HepG2 (cell line): ENCODE results near the gene NUDT6.

Source experiments
- CHD2 ChIP-seq: IDR thresholded peaks from 2 replicates; pipeline ENCODE4 v1.6.1; 2011; ENCODE audit warnings: low read depth, low read length, improper control_type of control experiment
- E2F5 ChIP-seq: sonication (generic); formaldehyde crosslinking; conservative IDR thresholded peaks from 2 replicates; pipeline ENCODE4 v1.4.0; 2020; ENCODE audit warnings: missing genetic modification reagents
- GABPA ChIP-seq, 2 experiments: IDR thresholded peaks; 2 replicates each; pipeline ENCODE4 v1.6.1; 2011 to 2016; ENCODE audit warnings: low read depth in 2 of 2, low read length in 1 of 2, missing biosample characterization in 1 of 2, missing genetic modification characterization in 1 of 2
- KAT8 ChIP-seq: IDR thresholded peaks from 2 replicates; pipeline ENCODE4 v1.6.1; 2016; ENCODE audit warnings: missing genetic modification reagents, missing compliant biosample characterization
- NR2C2 ChIP-seq: sonication (generic); formaldehyde crosslinking; IDR thresholded peaks from 2 replicates; pipeline ENCODE4 v1.4.0; 2020; ENCODE audit warnings: missing genetic modification reagents, mild to moderate bottlenecking, moderate library complexity, borderline replicate concordance
- TCF7 ChIP-seq: sonication (generic); IDR thresholded peaks from 2 replicates; pipeline ENCODE4 v1.6.1; 2016; ENCODE audit warnings: antibody characterized with exemption, low read depth
- ZBTB33 ChIP-seq: sonication (generic); formaldehyde crosslinking; IDR thresholded peaks from 2 replicates; pipeline ENCODE4 v1.4.0; 2020; ENCODE audit warnings: missing genetic modification reagents
- ZFP36L2 ChIP-seq: sonication (generic); formaldehyde crosslinking; IDR thresholded peaks from 2 replicates; pipeline ENCODE4 v1.4.0; 2020; ENCODE audit warnings: missing genetic modification reagents
- ZNF343 ChIP-seq: sonication (generic); formaldehyde crosslinking; IDR thresholded peaks from 2 replicates; pipeline ENCODE4 v1.4.0; 2020; ENCODE audit warnings: mild to moderate bottlenecking, missing genetic modification reagents
- ZNF430 ChIP-seq: sonication (generic); formaldehyde crosslinking; IDR thresholded peaks from 2 replicates; pipeline ENCODE4 v1.9.0; 2021; ENCODE audit warnings: mild to moderate bottlenecking, missing genetic modification reagents
- ZNF451 ChIP-seq: sonication (generic); formaldehyde crosslinking; IDR thresholded peaks from 2 replicates; pipeline ENCODE4 v1.5.0; 2020; ENCODE audit warnings: mild to moderate bottlenecking, missing genetic modification reagents
- ZNF883 ChIP-seq: sonication (generic); formaldehyde crosslinking; IDR thresholded peaks from 2 replicates; pipeline ENCODE4 v1.5.1; 2020; ENCODE audit warnings: mild to moderate bottlenecking, missing genetic modification reagents; ENCODE audit errors: not compliant biosample characterization
- TF ChIP-seq, protein P1 (sequence below): sonication (generic); formaldehyde crosslinking; IDR thresholded peaks from 2 replicates; pipeline ENCODE4 v1.5.0; 2020; ENCODE audit warnings: mild to moderate bottlenecking, missing genetic modification reagents, moderate library complexity
- TF ChIP-seq, protein P2 (sequence below): IDR thresholded peaks from 2 replicates; pipeline ENCODE4 v1.6.1; 2012; ENCODE audit warnings: inconsistent platforms

- no peak for TF ChIP-seq GABPA (IDR thresholded peaks at IDR 0.05; ENCODE audit: low read depth, low read length)
- TF ChIP-seq GABPA (CRISPR knock-in tag; IDR thresholded peaks at IDR 0.05; ENCODE audit: low read depth): no peak
- TF ChIP-seq, protein P1, sequence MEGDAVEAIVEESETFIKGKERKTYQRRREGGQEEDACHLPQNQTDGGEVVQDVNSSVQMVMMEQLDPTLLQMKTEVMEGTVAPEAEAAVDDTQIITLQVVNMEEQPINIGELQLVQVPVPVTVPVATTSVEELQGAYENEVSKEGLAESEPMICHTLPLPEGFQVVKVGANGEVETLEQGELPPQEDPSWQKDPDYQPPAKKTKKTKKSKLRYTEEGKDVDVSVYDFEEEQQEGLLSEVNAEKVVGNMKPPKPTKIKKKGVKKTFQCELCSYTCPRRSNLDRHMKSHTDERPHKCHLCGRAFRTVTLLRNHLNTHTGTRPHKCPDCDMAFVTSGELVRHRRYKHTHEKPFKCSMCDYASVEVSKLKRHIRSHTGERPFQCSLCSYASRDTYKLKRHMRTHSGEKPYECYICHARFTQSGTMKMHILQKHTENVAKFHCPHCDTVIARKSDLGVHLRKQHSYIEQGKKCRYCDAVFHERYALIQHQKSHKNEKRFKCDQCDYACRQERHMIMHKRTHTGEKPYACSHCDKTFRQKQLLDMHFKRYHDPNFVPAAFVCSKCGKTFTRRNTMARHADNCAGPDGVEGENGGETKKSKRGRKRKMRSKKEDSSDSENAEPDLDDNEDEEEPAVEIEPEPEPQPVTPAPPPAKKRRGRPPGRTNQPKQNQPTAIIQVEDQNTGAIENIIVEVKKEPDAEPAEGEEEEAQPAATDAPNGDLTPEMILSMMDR (CRISPR knock-in tag): no peak
- no peak for TF ChIP-seq E2F5 (CRISPR knock-in tag)
- no peak for TF ChIP-seq ZNF451
- no peak for TF ChIP-seq KAT8 (CRISPR knock-in tag)
- TF ChIP-seq ZNF430 (CRISPR knock-in tag): no peak
- no peak for TF ChIP-seq ZBTB33 (CRISPR knock-in tag)
- TF ChIP-seq NR2C2: no peak
- TF ChIP-seq ZNF883 (CRISPR knock-in tag): no peak
- TF ChIP-seq CHD2: no peak
- TF ChIP-seq ZFP36L2 (CRISPR knock-in tag): no peak
- TF ChIP-seq TCF7: no peak
- TF ChIP-seq, protein P2, sequence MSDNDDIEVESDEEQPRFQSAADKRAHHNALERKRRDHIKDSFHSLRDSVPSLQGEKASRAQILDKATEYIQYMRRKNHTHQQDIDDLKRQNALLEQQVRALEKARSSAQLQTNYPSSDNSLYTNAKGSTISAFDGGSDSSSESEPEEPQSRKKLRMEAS: no peak
- TF ChIP-seq ZNF343: no peak
Measured at GRCh38 chr4:122900314-122900713, 22.1 kb downstream of the NUDT6 start.
